GM21528 (cell line): Measurements from ENCODE around the gene PCDHGB2.
"Not testable (repeated sequence)": the region's sequence is repeated elsewhere in the genome, so short reads cannot be mapped to it uniquely, and the experiment has no call there.

Experiments used
- ATAC-seq: cut with Tn5 transposase; IDR thresholded peaks from one replicate; pipeline ENCODE4 v1.9.1; 2021; ENCODE audit warnings: mild to moderate bottlenecking, moderate library complexity; ENCODE audit not compliant: unreplicated experiment, low FRiP score

The PCDHGB2 gene

GRCh38 chr5:141359790-141360426 is at the start of gene PCDHGB2:
Gene PCDHGB2 (plus strand): TSS chr5:141359994. CDS start chr5:141360136, 142 bp downstream.
- no peak for ATAC-seq

GRCh38 chr5:141313711-141314110 is 46.1 kb upstream of the PCDHGB2 start:
- ATAC-seq, result no peak

DNA sequence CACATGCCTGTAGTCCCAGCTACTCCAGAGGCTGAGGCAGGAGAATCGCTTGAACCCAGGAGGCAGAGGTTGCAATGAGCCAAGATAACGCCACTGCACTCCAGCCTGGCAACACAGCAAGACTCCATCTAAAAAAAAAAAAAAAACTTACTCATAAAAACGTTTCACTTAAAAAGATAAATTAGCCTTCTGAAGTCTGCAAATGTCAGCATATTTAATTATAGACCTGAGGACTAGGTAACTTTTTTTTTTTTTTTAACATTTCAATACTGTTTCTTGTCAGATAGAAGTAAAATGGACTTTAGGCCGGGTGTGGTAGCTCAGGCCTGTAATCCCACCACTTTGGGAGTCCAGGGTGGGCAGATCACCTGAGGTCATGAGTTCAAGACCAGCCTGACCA is 42.8 kb upstream of the PCDHGB2 start:
- not testable (repeated sequence) for ATAC-seq

- no peak for ATAC-seq
Observed at GRCh38 chr5:141319202-141319601, 40.6 kb upstream of the PCDHGB2 start.

GRCh38 chr5:141319699-141320098 is 40.1 kb upstream of the PCDHGB2 start:
- ATAC-seq, result no peak

- ATAC-seq, result peak; percentile 98
Observed at GRCh38 chr5:141320225-141321169, 39.3 kb upstream of the PCDHGB2 start, which contains the start of gene TAF7. Gene TAF7 (minus strand): TSS chr5:141320784. CDS start chr5:141320044, 740 bp downstream.

GRCh38 chr5:141322261-141322660 is 37.5 kb upstream of the PCDHGB2 start:
- ATAC-seq, result no peak

- ATAC-seq, result peak; percentile 67
Observed at GRCh38 chr5:141326088-141326854, 33.5 kb upstream of the PCDHGB2 start.

DNA sequence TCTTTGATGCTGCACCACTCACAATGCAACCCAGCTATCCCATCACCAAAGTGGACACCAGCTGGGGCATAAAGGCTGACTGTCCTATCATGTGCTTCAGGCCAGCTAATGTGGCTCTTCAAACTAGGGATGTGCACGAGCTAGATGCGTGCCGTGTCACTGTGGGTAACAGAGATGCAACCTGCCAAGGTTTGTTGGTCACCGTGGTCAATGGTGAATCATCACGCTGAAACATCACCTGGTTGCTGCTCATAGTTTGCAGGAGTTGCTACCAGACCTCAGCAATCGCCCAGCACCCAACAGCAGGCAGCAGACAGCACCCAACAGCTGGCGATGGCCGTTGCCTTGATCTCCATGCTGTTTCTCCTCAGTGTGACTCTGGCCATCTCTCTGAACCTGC is 31.6 kb upstream of the PCDHGB2 start:
- ATAC-seq, result no peak

- ATAC-seq, result no peak
Observed at GRCh38 chr5:141330299-141331080, 29.3 kb upstream of the PCDHGB2 start, which contains the start of gene PCDHGA1. Gene PCDHGA1 (plus strand): TSS chr5:141330514.

DNA sequence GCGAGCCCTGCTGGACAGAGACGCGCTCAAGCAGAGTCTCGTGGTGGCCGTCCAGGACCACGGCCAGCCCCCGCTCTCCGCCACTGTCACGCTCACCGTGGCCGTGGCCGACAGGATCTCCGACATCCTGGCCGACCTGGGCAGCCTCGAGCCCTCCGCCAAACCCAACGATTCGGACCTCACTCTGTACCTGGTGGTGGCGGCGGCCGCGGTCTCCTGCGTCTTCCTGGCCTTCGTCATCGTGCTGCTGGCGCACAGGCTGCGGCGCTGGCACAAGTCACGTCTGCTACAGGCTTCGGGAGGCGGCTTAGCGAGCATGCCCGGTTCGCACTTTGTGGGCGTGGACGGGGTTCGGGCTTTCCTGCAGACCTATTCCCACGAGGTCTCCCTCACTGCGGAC is 27.2 kb upstream of the PCDHGB2 start:
- not testable (repeated sequence) for ATAC-seq

- no peak for ATAC-seq
Observed at GRCh38 chr5:141338538-141339306, 21.1 kb upstream of the PCDHGB2 start, which contains the start of gene PCDHGA2. Gene PCDHGA2 (plus strand): TSS chr5:141338760.

DNA sequence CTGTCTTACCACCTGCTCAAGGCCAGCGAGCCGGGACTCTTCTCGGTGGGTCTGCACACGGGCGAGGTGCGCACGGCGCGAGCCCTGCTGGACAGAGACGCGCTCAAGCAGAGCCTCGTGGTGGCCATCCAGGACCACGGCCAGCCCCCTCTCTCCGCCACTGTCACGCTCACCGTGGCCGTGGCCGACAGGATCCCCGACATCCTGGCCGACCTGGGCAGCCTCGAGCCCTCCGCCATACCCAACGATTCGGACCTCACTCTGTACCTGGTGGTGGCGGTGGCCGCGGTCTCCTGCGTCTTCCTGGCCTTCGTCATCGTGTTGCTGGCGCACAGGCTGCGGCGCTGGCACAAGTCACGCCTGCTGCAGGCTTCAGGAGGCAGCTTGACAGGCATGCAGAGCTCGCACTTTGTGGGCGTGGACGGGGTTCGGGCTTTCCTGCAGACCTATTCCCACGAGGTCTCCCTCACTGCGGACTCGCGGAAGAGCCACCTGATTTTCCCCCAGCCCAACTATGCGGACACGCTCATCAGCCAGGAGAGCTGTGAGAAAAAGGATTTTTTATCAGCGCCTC is 18.9 kb upstream of the PCDHGB2 start:
- not testable (repeated sequence) for ATAC-seq

GRCh38 chr5:141342773-141343172 is 17.0 kb upstream of the PCDHGB2 start:
- no peak for ATAC-seq

GRCh38 chr5:141343242-141343952 is 16.4 kb upstream of the PCDHGB2 start, which contains the start of gene PCDHGA3:
Gene PCDHGA3 (plus strand): TSS chr5:141343829. CDS start chr5:141344034, 205 bp downstream.
- ATAC-seq, result no peak

DNA sequence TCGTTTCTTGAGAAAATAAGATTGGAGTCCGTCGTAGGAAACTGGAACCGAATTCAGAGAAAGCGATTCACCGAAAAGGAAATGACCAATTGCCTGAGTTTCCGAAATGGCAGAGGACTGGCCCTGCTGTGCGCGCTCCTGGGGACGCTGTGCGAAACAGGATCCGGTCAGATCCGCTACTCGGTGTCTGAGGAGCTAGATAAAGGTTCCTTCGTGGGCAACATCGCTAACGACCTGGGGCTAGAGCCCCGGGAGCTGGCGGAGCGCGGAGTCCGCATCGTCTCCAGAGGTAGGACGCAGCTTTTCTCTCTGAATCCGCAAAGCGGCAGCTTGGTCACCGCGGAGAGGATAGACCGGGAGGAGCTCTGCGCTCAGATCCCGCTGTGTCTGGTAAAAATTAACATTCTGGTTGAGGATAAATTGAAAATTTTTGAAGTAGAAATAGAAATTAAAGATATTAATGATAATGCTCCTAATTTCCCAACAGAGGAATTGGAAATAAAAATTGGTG is 15.8 kb upstream of the PCDHGB2 start:
- ATAC-seq, result no peak

DNA sequence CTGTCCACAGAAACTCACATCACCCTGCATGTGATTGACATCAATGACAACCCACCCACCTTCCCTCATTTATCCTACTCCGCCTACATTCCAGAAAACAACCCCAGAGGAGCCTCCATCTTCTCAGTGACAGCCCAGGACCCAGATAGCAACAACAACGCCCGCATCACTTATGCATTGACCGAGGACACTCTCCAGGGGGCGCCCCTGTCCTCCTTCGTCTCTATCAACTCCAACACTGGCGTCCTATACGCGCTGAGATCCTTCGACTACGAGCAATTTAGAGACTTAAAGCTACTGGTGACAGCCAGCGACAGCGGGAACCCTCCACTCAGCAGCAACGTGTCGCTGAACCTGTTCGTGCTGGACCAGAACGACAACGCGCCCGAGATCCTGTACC is 14.5 kb upstream of the PCDHGB2 start:
- ATAC-seq, result no peak

DNA sequence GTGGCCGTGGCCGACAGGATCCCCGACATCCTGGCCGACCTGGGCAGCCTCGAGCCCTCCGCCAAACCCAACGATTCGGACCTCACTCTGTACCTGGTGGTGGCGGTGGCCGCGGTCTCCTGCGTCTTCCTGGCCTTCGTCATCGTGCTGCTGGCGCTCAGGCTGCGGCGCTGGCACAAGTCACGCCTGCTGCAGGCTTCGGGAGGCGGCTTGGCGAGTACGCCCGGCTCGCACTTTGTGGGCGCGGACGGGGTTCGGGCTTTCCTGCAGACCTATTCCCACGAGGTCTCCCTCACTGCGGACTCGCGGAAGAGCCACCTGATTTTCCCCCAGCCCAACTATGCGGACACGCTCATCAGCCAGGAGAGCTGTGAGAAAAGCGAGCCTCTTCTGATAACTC is 13.8 kb upstream of the PCDHGB2 start:
- ATAC-seq, result not testable (repeated sequence)
